Measurements from ENCODE around the gene HMX2.

HMX2 gene

DNA sequence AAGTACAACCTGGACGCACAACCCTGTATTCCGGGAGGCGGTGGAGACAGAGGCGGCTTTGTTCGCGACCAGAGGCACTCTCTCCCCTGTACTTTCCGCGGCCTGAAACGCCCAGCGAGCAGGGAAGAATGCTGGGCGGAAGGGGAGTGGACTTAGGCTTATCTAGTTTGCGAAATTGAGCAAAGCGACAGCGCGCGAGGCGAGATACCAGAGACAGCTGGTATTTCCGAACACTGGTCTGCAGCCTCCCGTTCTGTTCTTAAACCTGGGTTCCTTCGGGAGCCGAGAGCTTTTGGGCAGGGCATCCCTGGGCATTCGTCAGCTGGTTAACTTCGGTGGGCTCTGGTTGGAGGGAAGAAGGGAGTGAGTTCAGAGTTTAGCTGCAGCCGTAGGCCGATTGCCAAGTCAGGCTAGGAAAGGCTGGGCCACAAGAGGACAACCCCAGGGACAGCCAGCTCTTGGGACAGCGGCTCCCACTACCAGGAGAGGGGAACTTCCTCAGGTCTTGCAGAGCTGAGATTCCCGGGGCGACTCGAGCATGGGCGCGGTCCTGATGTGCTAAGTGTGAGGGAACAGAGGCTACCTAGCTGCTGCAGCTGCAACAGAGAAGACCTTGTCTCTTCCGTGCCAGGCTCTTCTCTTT is 8.3 kb upstream of the HMX2 start:
- no peak for DNase-seq

DNA sequence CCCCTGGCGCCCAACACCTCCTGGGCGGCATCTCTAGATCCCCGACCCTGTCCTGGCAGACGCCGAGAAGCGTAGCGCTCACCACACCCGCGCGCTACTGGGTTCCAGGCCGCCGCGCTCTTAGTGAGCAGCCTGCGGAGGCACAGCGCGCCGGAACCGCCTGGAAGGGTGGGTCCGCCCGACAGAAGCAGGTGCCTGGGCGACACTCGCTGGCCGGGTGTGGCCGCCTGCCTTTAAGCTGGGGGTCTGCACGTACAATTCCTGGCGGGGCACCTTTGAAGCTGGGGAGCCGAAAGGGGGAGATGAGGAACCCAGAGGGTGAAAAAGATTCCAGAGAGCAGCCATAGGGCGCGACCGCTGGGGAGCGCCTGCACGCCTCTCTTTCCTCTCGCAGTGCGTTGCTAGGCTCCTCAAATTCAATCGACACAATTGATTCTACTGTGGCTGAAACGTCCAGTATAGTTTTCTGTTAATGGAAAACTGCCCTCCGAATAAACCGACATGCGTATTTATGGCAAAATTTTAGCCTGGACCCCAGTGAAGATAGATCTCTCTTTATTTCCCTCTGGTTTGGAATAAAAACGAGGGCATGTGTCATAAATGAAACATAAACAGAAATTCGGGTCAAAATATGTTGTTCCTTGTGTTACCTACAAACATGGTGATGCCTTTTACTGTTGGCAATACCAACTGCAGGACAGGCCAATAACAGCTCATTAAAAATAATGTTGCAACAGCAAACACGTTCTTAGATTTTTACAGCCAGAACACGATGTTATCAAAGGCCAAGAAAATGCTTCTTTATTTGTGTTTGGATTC is 7.6 kb upstream of the HMX2 start:
- DNase-seq = no peak

DNA sequence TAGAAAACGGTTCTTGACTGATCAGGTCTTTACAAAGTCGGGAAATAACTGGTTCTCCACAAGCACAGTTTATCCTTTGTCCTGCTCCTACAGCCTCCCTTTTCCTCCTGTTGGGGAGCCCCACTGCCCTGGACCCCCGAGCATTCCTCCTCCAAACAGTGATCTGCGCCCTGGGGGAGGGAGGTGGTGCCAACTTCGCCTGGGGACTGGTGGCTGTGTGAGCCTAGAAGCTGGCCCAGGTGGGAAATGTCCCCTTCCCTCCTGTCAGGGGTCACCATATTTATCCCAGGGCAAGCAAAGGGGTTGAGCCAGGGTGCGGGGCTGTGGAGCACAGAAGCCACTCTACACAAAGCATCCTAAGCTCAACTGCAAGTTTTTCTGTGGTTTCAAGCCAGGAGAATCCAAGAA is 6.9 kb upstream of the HMX2 start:
- no peak for DNase-seq

- DNase-seq = no peak
Measured at GRCh38 chr10:123141791-123142700, 5.9 kb upstream of the HMX2 start.

DNA sequence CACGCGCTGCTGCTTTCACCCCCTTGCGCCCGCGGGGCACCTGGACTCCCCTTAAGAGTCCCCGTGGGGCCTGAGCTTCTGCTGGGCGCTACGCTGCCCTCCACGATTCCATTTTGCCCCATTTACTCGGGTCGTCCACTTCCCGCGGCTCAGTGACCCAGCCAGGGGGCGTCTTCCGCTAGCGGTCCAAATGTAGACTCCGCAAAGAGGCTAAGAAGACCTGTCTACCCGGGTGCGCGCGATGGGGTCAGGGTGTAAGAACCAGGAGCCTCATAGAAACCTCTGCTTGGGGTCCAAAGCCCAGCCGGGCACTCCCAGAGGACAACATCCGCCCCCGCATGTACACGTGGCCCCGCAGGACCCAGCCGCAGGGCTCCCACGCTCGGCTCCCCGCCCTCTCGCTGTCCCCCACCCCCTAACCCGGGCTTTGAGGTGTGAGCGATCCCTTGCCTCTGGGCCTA is 5.2 kb upstream of the HMX2 start:
- no peak for DNase-seq

DNA sequence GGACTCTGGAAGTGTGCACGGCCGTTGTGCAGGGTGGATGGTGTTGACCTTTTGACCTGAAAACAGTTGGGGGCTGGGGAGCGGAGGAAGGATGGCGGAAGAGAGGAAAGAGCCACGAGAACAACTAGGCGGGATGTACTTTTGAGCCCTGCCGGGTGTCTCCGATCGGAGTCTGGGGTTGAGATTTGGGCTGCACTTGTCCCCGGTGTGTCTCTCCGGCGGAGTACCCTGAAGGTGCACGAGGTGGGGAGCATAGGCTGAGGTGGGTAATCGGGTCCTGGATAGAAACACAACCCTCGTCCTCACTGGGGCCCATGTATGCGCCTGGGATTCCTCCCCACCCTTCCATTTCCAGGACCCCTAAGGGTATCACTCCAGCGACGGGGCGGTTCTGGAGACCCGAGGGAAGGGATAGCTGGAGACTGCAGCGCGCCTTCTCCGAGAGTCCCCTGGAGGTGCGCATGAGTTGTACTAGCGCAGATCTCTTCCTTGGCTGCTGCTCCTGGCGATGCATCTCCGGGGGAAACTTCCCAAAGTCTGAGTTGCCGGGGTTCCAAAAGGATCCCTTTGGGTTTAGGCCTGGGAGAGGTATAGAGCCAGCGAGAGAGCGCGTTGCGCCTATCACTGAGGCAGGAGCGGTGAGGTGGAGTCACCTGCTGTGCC is 4.6 kb upstream of the HMX2 start:
- no peak for DNase-seq

DNA sequence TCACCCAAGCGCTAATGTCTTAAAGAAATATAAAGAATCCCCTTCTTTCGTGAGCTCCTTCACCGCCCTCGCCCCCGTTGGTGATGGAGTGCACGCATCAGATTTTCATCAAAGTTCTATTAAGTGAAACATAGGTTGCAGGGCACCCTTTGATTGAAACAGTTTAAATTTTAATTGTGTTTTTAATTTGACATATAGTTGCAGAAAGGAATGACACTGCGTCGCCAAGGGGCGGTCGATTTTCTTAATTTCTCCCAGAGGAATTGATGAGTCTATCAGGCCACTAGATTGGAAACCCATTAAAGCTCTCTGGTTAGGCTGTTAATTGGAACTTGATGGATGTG is 4.1 kb upstream of the HMX2 start:
- no peak for DNase-seq

- DNase-seq = no peak
Measured at GRCh38 chr10:123144697-123145541, 3.0 kb upstream of the HMX2 start.

DNA sequence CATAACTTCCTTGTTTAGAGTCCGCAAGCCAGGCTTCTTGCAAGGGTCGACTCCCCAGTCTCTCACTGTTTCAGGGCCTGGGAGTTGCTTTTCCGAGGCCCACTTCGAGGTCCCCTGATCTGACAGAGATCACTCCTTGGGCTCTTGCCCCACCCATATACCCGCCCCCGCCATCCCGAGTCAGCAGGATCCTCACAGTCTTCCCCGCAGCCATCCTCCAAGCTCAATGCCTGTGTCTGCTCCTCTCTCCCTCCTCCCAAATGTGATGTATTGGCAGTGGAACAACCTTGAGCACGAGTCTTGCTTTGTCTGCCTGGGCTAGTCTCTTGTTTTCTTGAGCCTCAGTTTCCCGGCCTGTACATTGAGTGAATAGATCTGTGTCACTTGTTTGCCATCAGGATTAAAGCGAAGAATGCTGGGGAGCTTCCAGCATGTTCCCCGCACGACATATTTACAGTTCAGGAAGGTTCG is 2.4 kb upstream of the HMX2 start:
- DNase-seq = no peak

- DNase-seq = no peak
Measured at GRCh38 chr10:123146013-123146893, 1.7 kb upstream of the HMX2 start.

GRCh38 chr10:123146894-123147634 is 872 bp upstream of the HMX2 start:
- no peak for DNase-seq

GRCh38 chr10:123148414-123149161 is 652 bp downstream of the HMX2 start:
- DNase-seq = no peak

DNA sequence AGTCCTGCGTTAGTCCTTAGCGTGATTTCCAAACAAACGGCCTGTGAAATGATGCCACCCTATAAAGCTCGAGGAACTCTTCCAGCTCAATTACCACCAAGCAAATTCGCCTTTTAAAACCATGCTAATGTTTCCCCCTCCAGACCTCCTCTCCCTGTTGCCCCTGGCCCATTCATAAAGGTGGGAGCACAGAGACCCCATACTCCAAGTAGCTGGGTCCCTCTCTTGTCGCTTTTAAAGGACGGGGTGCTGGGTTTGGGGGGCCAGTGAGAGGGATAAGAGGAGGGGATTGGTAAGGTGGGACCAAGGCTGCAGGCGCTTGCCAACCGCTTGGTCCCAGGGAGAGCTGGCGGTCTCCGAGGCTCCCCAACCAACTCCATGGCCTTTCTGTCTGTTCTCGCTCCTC is 1.2 kb downstream of the HMX2 start:
- DNase-seq = no peak

DNA sequence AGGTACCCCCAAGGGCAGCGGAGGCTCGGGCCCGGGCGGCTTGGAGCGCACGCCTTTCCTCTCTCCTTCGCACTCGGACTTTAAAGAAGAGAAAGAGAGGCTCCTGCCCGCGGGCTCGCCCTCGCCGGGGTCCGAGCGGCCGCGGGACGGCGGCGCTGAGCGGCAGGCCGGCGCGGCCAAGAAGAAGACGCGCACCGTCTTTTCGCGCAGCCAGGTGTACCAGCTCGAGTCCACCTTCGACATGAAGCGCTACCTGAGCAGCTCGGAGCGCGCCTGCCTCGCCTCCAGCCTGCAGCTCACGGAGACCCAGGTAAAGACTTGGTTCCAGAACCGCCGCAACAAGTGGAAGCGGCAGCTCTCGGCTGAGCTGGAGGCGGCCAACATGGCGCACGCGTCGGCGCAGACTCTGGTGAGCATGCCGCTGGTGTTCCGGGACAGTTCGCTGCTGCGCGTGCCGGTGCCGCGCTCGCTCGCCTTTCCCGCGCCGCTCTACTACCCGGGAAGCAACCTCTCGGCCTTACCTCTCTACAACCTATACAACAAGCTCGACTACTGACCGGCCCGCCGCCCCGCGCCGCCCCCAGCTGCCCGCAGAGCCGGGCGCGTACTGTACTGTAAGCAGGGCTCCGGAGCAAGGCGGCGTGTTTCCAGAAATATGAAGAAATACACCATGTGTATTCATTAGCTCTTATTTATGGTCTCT is 1.8 kb downstream of the HMX2 start:
- no peak for DNase-seq

- DNase-seq = no peak
Measured at GRCh38 chr10:123150271-123150985, 2.5 kb downstream of the HMX2 start.

DNA sequence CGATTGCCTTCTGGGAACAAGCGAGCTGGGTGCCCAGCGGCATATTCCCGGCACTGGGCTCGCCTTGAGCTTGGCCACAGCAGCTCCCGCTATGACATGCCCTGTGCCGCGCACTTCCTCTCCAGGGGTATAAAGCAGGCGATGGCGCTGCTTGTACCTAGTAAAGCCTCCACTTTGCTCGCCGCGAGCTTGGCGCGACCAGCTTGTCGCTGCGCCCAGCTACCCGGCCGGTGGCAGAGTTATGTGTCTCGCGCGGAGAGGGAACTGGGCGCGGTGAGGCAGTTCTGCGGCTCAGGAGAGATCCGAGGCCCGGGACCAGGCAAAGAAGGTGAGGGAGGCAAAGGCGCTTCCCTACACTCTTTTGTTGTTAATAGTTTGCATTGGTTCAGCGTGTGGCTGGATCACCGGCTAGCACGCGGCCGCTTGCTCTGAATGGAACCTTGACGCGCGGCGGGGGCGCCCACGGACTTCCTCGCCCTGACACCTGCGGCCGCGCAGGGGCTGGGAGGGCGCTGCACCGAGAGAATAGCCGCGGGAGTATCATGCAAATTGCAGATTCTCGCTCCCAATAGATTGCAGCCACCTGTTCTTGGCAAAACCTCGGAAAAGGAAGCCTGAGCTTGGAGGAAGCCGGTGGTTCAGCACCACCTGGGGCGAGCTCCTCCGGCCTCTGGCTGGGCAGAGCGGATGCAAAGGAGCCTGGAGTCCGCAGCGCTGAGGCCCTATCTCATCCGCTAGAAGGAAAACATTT is 3.2 kb downstream of the HMX2 start:
- no peak for DNase-seq

GRCh38 chr10:123151737-123152135 is 3.8 kb downstream of the HMX2 start:
- no peak for DNase-seq
